Neural crest cell (in vitro differentiated cells): ENCODE data around the gene DYRK1A. TPM values are rescaled to one million over a fixed set of nuclear protein-coding genes. Genes with fewer than 3 reads are reported as not detected.

Source experiments
- DNase-seq: peaks from one replicate; pipeline ENCODE4 v3.0.0; 2021; ENCODE audit warnings: low read depth, mixed read lengths, low spot score
- H3K27ac Mint-ChIP-seq: one replicate; pipeline ENCODE4 v1.8.0; 2021; ENCODE audit warnings: mild to moderate bottlenecking, mixed read lengths; ENCODE audit not compliant: unreplicated experiment
- H3K27me3 Mint-ChIP-seq: 2 replicates; pipeline ENCODE4 v1.8.0; 2021; ENCODE audit warnings: low read depth, mild to moderate bottlenecking, mixed read lengths
- H3K36me3 Mint-ChIP-seq: 2 replicates; pipeline ENCODE4 v1.8.0; 2021; ENCODE audit warnings: low read depth, mild to moderate bottlenecking, mixed read lengths
- H3K4me1 Mint-ChIP-seq: 2 replicates; pipeline ENCODE4 v1.8.0; 2021; ENCODE audit warnings: mixed read lengths
- H3K4me3 Mint-ChIP-seq: one replicate; pipeline ENCODE4 v1.8.0; 2021; ENCODE audit warnings: mild to moderate bottlenecking, mixed read lengths
- H3K9me3 Mint-ChIP-seq: 2 replicates; pipeline ENCODE4 v1.8.0; 2021; ENCODE audit warnings: mixed read lengths
- CTCF ChIP-seq: fragments of 200-600 bp; sonication (generic); conservative IDR thresholded peaks from 2 replicates; pipeline ENCODE4 v1.5.0; 2021; ENCODE audit warnings: antibody characterized with exemption, mild to moderate bottlenecking
- total RNA-seq: library from RNA; stranded (reverse); gene quantifications from 2 replicates; pipeline ENCODE4 v1.2.1, GENCODE V29; 2021

Gene DYRK1A
- total RNA-seq, 1 donor from 2014 or later: 77.0 TPM

GRCh38 chr21:37561941-37562919 is 195.7 kb downstream of the DYRK1A start:
- TF ChIP-seq CTCF: no peak
- H3K4me1 Mint-ChIP-seq: peaks cover 4% of the 10 kb centered on the region

GRCh38 chr21:37562920-37563640 is 196.5 kb downstream of the DYRK1A start:
- peaks cover 4% of the 10 kb centered on the region for H3K4me1 Mint-ChIP-seq
- peaks cover 3% of the 10 kb centered on the region for H3K27me3 Mint-ChIP-seq
- no peak overlapping the region for H3K27ac Mint-ChIP-seq
- H3K9me3 Mint-ChIP-seq: peaks cover 2% of the 10 kb centered on the region
- no peak for DNase-seq
- H3K36me3 Mint-ChIP-seq: no peaks in the 10 kb centered on the region
- no peak for TF ChIP-seq CTCF
- H3K4me3 Mint-ChIP-seq: no peak overlapping the region

More at GRCh38 chr21:37561941-37562919, 195.7 kb downstream of the DYRK1A start:
- Mint-ChIP-seq H3K4me3 (no peak overlapping the region), H3K27me3 (peaks cover 3% of the 10 kb centered on the region), H3K36me3 (no peaks in the 10 kb centered on the region), H3K27ac (no peak overlapping the region), H3K9me3 (peaks cover 2% of the 10 kb centered on the region)
- DNase-seq: no peak

- Mint-ChIP-seq H3K9me3 (no peaks in the 10 kb centered on the region), H3K36me3 (no peaks in the 10 kb centered on the region), H3K27me3 (peaks cover 3% of the 10 kb centered on the region), H3K4me1 (peaks cover 7% of the 10 kb centered on the region), H3K4me3 (peak overlapping the region; percentile 67), H3K27ac (peak overlapping the region; percentile 43)
- no peak for TF ChIP-seq CTCF
- DNase-seq: peak; percentile 36
These were observed 197.2 kb downstream of the DYRK1A start for GRCh38 chr21:37563641-37564340.

- no peak for DNase-seq
- Mint-ChIP-seq H3K4me3 (peak overlapping the region; percentile 67), H3K27me3 (peaks cover 3% of the 10 kb centered on the region), H3K27ac (no peak overlapping the region), H3K4me1 (peaks cover 13% of the 10 kb centered on the region), H3K36me3 (no peaks in the 10 kb centered on the region), H3K9me3 (no peaks in the 10 kb centered on the region)
- TF ChIP-seq CTCF: no peak
These were observed 197.9 kb downstream of the DYRK1A start for GRCh38 chr21:37564341-37564923.

- DNase-seq: no peak
- no peak overlapping the region for H3K27ac Mint-ChIP-seq
- peaks cover 3% of the 10 kb centered on the region for H3K27me3 Mint-ChIP-seq
- no peaks in the 10 kb centered on the region for H3K9me3 Mint-ChIP-seq
- H3K36me3 Mint-ChIP-seq: no peaks in the 10 kb centered on the region
- TF ChIP-seq CTCF: no peak
- H3K4me1 Mint-ChIP-seq: peaks cover 14% of the 10 kb centered on the region
- H3K4me3 Mint-ChIP-seq: no peak overlapping the region
These were observed 198.5 kb downstream of the DYRK1A start for GRCh38 chr21:37564924-37565529.
